WERI-Rb-1 (cell line): ENCODE measurements around the gene P2RY2.

Experiments
- DNase-seq: peaks from one replicate; pipeline ENCODE4 v3.0.0-alpha.2; 2020
- H3K27ac ChIP-seq: fragments of 250-450 bp; sonication (Bioruptor Pico); 2 replicates; pipeline ENCODE4 v1.5.1; 2020; ENCODE audit warnings: mild to moderate bottlenecking, moderate library complexity
- H3K27me3 ChIP-seq: fragments of 250-450 bp; sonication (Bioruptor Pico); 2 replicates; pipeline ENCODE4 v1.5.1; 2021; ENCODE audit warnings: mild to moderate bottlenecking, low read depth, moderate library complexity; ENCODE audit not compliant: insufficient read depth, severe bottlenecking
- H3K36me3 ChIP-seq: fragments of 250-450 bp; sonication (Bioruptor Pico); 2 replicates; pipeline ENCODE4 v1.5.1; 2020; ENCODE audit warnings: mild to moderate bottlenecking, moderate library complexity
- H3K4me3 ChIP-seq: 2 replicates; pipeline ENCODE4 v1.5.1; 2011; ENCODE audit warnings: low read depth, mild to moderate bottlenecking, control low read depth, low read length
- H3K9me3 ChIP-seq: fragments of 250-450 bp; sonication (Bioruptor Pico); 2 replicates; pipeline ENCODE4 v1.5.1; 2021; ENCODE audit warnings: mild to moderate bottlenecking, moderate library complexity; ENCODE audit not compliant: severe bottlenecking
- TF ChIP-seq, protein P1 (sequence below): IDR thresholded peaks from 2 replicates; pipeline ENCODE4 v1.5.1; 2011; ENCODE audit warnings: low read depth, mild to moderate bottlenecking, control low read depth, inconsistent platforms, low read length

Gene P2RY2

DNA sequence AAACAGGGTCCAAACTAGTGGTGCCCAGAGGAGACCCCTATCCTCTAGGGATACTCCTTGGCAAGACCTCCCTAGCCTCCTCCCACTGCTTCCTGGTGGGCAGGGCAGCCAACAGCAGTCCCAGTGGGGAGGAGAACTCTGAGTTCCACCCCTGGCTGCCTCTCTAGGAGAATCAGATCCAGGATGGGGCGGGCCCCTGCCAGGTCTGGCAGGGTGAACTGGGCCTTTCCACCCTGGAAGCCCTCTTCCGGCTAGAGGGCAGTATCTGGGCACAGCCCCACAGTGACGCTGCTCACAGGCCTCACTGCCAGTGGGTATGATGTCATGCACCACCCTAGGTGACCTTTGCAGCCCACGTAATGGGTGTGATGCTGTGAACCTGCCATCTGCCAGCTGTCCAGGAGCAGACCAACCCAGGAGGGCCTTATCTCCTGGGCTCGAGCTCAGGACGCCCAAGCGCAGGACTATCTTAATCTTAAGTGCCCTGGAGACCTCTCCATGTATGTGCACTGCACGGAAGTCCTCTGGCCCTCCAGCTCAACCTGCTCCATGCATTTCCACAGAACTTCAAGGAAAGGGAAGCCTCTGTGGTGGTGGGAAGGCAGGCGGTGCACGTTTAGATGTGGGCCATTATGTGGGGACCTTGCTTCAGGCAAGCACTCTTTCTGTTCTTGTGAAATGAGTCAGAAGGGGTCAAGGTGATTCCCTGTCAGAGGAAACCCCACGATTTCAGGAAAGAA is 44.2 kb upstream of the P2RY2 start:
- no peaks in the 10 kb centered on the region for H3K36me3 ChIP-seq
- DNase-seq: no peak
- no peaks in the 10 kb centered on the region for H3K27me3 ChIP-seq
- H3K4me3 ChIP-seq: no peak overlapping the region
- H3K27ac ChIP-seq: no peak overlapping the region
- TF ChIP-seq, protein P1, sequence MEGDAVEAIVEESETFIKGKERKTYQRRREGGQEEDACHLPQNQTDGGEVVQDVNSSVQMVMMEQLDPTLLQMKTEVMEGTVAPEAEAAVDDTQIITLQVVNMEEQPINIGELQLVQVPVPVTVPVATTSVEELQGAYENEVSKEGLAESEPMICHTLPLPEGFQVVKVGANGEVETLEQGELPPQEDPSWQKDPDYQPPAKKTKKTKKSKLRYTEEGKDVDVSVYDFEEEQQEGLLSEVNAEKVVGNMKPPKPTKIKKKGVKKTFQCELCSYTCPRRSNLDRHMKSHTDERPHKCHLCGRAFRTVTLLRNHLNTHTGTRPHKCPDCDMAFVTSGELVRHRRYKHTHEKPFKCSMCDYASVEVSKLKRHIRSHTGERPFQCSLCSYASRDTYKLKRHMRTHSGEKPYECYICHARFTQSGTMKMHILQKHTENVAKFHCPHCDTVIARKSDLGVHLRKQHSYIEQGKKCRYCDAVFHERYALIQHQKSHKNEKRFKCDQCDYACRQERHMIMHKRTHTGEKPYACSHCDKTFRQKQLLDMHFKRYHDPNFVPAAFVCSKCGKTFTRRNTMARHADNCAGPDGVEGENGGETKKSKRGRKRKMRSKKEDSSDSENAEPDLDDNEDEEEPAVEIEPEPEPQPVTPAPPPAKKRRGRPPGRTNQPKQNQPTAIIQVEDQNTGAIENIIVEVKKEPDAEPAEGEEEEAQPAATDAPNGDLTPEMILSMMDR: no peak
- no peaks in the 10 kb centered on the region for H3K9me3 ChIP-seq

DNA sequence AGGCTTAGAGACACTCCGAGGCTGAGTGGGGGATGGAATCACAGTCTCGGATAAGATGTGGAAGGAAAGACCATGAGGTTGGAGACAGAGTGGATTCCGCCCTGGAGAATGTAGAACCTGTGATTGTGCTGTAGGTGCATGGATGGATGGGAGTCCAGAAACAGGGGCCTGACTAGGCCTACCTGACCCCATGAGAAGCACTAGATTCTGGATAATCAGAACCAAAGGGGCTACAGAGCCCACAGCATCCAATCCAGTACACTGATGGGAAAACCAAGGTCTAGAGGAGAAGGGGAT is 43.6 kb upstream of the P2RY2 start:
- DNase-seq: no peak
- H3K9me3 ChIP-seq: no peaks in the 10 kb centered on the region
- no peak overlapping the region for H3K4me3 ChIP-seq
- no peaks in the 10 kb centered on the region for H3K36me3 ChIP-seq
- TF ChIP-seq, protein P1: no peak
- H3K27ac ChIP-seq: no peak overlapping the region
- no peaks in the 10 kb centered on the region for H3K27me3 ChIP-seq

DNA sequence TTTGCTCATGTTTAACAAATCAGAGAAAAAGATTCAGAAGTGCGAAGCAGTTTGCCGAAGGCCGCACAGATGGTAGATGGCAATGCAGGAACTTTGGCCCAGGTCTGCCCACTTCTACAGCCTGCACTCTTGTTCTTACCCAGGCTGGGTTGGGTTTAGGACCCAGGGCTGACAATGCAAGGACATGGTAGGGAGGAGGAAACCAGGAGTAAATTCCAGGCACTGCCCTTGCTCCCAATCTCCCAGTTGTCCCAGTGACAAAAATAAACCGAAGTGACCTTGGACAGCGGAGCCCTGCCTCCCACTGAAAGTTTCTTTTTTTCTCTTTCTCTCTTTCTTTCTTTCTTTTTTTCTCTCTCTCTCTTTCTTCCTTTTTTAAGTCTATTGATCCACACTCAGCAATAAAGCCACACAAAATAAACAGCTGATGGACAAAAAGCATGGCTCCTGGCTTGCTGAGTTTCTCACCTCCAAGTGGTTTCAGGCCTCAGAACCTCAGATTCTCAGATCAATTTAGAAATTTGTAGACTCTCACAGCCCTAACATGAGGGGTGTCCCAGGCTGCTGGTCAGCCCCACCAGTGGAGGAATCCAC is 42.4 kb upstream of the P2RY2 start:
- no peak overlapping the region for H3K27ac ChIP-seq
- H3K36me3 ChIP-seq: no peaks in the 10 kb centered on the region
- H3K27me3 ChIP-seq: no peaks in the 10 kb centered on the region
- no peak overlapping the region for H3K4me3 ChIP-seq
- no peak for DNase-seq
- TF ChIP-seq, protein P1: no peak
- no peaks in the 10 kb centered on the region for H3K9me3 ChIP-seq

DNA sequence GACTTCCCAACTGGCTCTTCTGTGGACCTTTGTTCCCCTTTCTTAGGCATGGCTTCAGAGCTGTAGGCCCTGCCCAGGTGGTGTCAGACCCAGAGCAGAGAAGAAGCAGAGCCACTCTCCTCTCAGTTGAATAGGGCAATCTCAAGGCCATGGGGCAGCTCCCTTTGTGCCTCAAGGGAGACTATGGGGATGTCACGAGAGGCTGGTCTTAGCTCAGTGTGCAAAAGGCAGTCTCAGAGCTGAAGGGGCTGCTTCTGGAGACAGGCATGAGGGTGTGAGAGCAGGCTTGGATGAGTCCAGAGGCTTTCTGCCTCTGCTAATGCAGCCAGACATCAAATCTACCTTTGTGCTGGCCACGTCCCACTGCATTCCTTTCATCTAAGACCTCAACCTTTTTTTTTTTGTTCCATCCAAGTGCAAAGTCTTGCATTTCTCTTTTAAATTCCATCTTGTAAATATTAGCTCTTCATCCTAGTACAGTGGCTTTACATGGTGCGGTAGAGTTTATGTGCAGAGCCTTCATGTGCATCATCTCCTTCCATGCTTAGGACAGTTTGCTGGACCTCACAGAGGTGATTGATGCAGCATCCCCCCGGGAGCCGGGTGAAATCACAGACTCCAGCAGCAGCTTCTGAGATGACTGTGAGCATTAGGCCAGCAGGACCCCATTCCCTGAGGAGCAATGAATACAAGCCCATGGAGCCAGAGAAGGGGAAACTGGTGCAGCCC is 41.8 kb upstream of the P2RY2 start:
- Histone ChIP-seq H3K27me3 (no peaks in the 10 kb centered on the region), H3K9me3 (no peaks in the 10 kb centered on the region), H3K27ac (no peak overlapping the region), H3K36me3 (no peaks in the 10 kb centered on the region), H3K4me3 (no peak overlapping the region)
- TF ChIP-seq, protein P1: no peak
- no peak for DNase-seq

DNA sequence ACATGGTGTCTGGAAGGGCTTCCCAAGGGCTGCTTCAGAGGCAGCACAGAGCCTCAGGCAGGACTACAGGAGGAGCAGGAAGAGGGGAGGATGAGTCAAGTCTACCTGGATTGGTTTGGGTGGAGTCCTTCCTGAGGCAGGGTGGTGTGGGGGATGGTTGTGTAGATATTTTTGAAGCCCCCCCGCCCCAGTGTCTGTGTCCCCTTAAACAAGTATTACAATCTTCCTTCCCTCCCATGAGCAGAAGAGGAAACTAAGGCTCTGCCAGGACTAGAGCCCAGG is 41.3 kb upstream of the P2RY2 start:
- TF ChIP-seq, protein P1: no peak
- no peak overlapping the region for H3K27ac ChIP-seq
- no peak overlapping the region for H3K4me3 ChIP-seq
- no peaks in the 10 kb centered on the region for H3K27me3 ChIP-seq
- no peaks in the 10 kb centered on the region for H3K9me3 ChIP-seq
- no peak for DNase-seq
- H3K36me3 ChIP-seq: no peaks in the 10 kb centered on the region

DNA sequence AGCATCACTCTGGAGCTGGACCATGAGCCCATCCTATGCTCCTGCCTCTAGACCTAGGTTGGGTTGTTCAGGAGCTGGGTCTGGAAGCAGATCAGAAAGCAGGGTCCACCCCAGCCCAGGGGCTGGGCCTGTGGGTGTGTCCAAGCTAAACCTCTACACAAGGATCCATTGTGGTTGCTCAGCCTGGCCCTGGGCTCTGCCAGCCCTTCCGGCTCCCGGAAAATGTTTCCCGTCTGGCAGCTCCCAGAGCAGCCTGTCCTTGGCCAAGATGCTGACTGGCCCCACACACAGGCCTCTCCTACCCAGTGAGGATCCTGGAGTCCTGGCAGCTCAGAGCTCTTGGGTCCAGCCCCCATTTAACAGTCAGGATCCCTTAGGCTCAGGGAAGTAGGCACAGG is 40.7 kb upstream of the P2RY2 start:
- Histone ChIP-seq H3K9me3 (no peaks in the 10 kb centered on the region), H3K27ac (no peak overlapping the region), H3K4me3 (no peak overlapping the region), H3K36me3 (no peaks in the 10 kb centered on the region), H3K27me3 (no peaks in the 10 kb centered on the region)
- no peak for DNase-seq
- TF ChIP-seq, protein P1: no peak
